K562 (cell line): ENCODE measurements around the gene KRT77. TPM values are rescaled to one million over a fixed set of nuclear protein-coding genes. Genes with fewer than 3 reads are reported as not detected.

ENCODE experiments used
- BCLAF1 ChIP-seq, 2 experiments: fragments of 450-650 bp in 1 of 2; IDR thresholded peaks; 2 replicates each; pipeline ENCODE4 v1.6.1; 2011 to 2017; ENCODE audit warnings: low read depth in 2 of 2, antibody characterized with exemption in 1 of 2, borderline replicate concordance in 1 of 2, low read length in 1 of 2, mild to moderate bottlenecking in 1 of 2, mixed read lengths in 1 of 2; ENCODE audit not compliant: control insufficient read depth in 1 of 2
- BCOR ChIP-seq: fragments of 450-650 bp; IDR thresholded peaks from 2 replicates; pipeline ENCODE4 v1.6.1; 2016
- BRD9 ChIP-seq: fragments of 450-650 bp; IDR thresholded peaks from 2 replicates; pipeline ENCODE4 v1.6.1; 2018; ENCODE audit warnings: low read depth; ENCODE audit not compliant: partially characterized antibody
- GABPA ChIP-seq: fragments of 200-800 bp; sonication (Bioruptor generic); conservative IDR thresholded peaks from 2 replicates; pipeline ENCODE4 v1.6.1; 2016; ENCODE audit warnings: low read depth, missing genetic modification characterization, missing compliant biosample characterization
- IFI16 ChIP-seq: fragments of 250-450 bp; sonication (Bioruptor Pico); IDR thresholded peaks from 2 replicates; pipeline ENCODE4 v2.1.2; 2022; ENCODE audit warnings: mild to moderate bottlenecking, inconsistent platforms
- JUN ChIP-seq, 2 experiments: sonication (generic) in 1 of 2; formaldehyde crosslinking in 1 of 2; IDR thresholded peaks; 2 replicates each; pipeline versions ENCODE4 v1.6.1 to v1.8.0; 2012 to 2022; ENCODE audit warnings: borderline replicate concordance in 2 of 2, mild to moderate bottlenecking in 2 of 2, improper control_type of control experiment in 1 of 2, low read depth in 1 of 2, low read length in 1 of 2, missing genetic modification reagents in 1 of 2
- KDM1A ChIP-seq, 2 experiments: fragments of 450-650 bp; IDR thresholded peaks; 2 replicates each; pipeline ENCODE4 v1.6.1; 2016; ENCODE audit warnings: mild to moderate bottlenecking in 2 of 2
- MXD1 ChIP-seq: fragments of 250-450 bp; sonication (Bioruptor Pico); IDR thresholded peaks from 2 replicates; pipeline ENCODE4 v1.8.0; 2021; ENCODE audit warnings: borderline replicate concordance, mild to moderate bottlenecking, moderate library complexity; ENCODE audit not compliant: poor library complexity, severe bottlenecking
- NFRKB ChIP-seq: fragments of 450-650 bp; IDR thresholded peaks from 2 replicates; pipeline ENCODE4 v1.6.1; 2016; ENCODE audit warnings: low read depth
- RBM34 ChIP-seq: fragments of 200-400 bp; formaldehyde crosslinking; IDR thresholded peaks from 2 replicates; pipeline ENCODE4 v1.6.1; 2018; ENCODE audit warnings: low read length, borderline replicate concordance; ENCODE audit not compliant: insufficient read depth
- RNF2 ChIP-seq: sonication (generic); IDR thresholded peaks from 2 replicates; pipeline ENCODE4 v1.6.1; 2016
- TARDBP ChIP-seq: fragments of 450-650 bp; IDR thresholded peaks from 2 replicates; pipeline ENCODE4 v1.6.1; 2016
- VEZF1 ChIP-seq: fragments of 200-800 bp; sonication (Bioruptor generic); IDR thresholded peaks from 2 replicates; pipeline ENCODE4 v1.6.1; 2017; ENCODE audit warnings: missing genetic modification characterization, missing compliant biosample characterization
- ZNF121 ChIP-seq: sonication (generic); formaldehyde crosslinking; conservative IDR thresholded peaks from 2 replicates; pipeline ENCODE4 v1.8.0; 2022; ENCODE audit warnings: missing genetic modification reagents
- ZNF384 ChIP-seq: IDR thresholded peaks from 2 replicates; pipeline ENCODE4 v1.6.1; 2012; ENCODE audit warnings: low read depth, low read length, improper control_type of control experiment
- ZNF445 ChIP-seq: fragments of 250-450 bp; sonication (Bioruptor Pico); IDR thresholded peaks from 2 replicates; pipeline ENCODE4 v1.4.0; 2020; ENCODE audit warnings: low read depth, mild to moderate bottlenecking, moderate library complexity
- ZNF449 ChIP-seq: fragments of 250-450 bp; sonication (Bioruptor Pico); IDR thresholded peaks from 2 replicates; pipeline ENCODE4 v1.8.0; 2022; ENCODE audit warnings: moderate library complexity, mild to moderate bottlenecking, inconsistent platforms
- ZNF668 ChIP-seq: fragments of 250-450 bp; sonication (Bioruptor Pico); IDR thresholded peaks from 2 replicates; pipeline ENCODE4 v1.8.0; 2022; ENCODE audit warnings: mild to moderate bottlenecking, inconsistent platforms
- ZNF740 ChIP-seq, 3 experiments: fragments of 200-800 bp in 1 of 3; sonication (Bioruptor generic) in 1 of 3; sonication (generic) in 1 of 3; formaldehyde crosslinking in 1 of 3; IDR thresholded peaks; 2 replicates each; pipeline versions ENCODE4 v1.6.1 to v1.8.0; 2016 to 2022; ENCODE audit warnings: mild to moderate bottlenecking in 2 of 3, missing compliant biosample characterization in 2 of 3, missing genetic modification characterization in 2 of 3, missing genetic modification reagents in 1 of 3
- polyA plus RNA-seq, 8 experiments: library from polyadenylated mRNA; depleted of rRNA in 4 of 8; stranded (reverse) in 5 of 8; unstranded in 3 of 8; fragments of >200 nt; fragmentation: Nextera tagmentation in 2 of 8; fragmentation: Illumina TruSeq in 1 of 8; extraction: Ambion mirVana in 2 of 8; extraction: Trizol in 1 of 8; gene quantifications; 2 replicates each; pipeline versions ENCODE4 v1.2.1 to v1.2.3, GENCODE V29; 2011 to 2014; ENCODE audit warnings: inconsistent platforms in 1 of 8, missing spikeins in 1 of 8
- total RNA-seq, 7 experiments: library from RNA; depleted of rRNA in 6 of 7; stranded (reverse); fragments of >200 nt in 6 of 7; fragmentation: Illumina TruSeq in 2 of 7; extraction: Trizol in 2 of 7; gene quantifications; 2 replicates each; pipeline versions ENCODE4 v1.2.1 to v1.2.3, GENCODE V29; 2011 to 2021; ENCODE audit warnings: low replicate concordance in 1 of 7

The KRT77 gene
- total and polyA plus RNA-seq, 9 of the 15 experiments (the other 6 are each of a cell fraction or from before 2014, with no cell fraction given) = not detected

GRCh38 chr12:52662093-52662917 lies 41.0 kb downstream of the KRT77 start (continued):
- TF ChIP-seq MXD1 (CRISPR knock-in tag) = no peak
- peak; percentile 68; the same call in 1 of the 2 replicates for TF ChIP-seq ZNF449 (CRISPR knock-in tag)
- TF ChIP-seq NFRKB = no peak
- TF ChIP-seq KDM1A (IDR thresholded peaks at IDR 0.05) = peak; percentile 99
- TF ChIP-seq ZNF384 = no peak
- TF ChIP-seq ZNF740 (CRISPR knock-in tag; IDR thresholded peaks at IDR 0.05) = no peak
- TF ChIP-seq ZNF740 (tag; IDR thresholded peaks at IDR 0.05) = no peak
- no peak for TF ChIP-seq ZNF445 (CRISPR knock-in tag)
- TF ChIP-seq JUN (IDR thresholded peaks at IDR 0.05; ENCODE audit: borderline replicate concordance, low read depth, low read length) = peak; percentile 50; the same call in 1 of the 2 replicates
- no peak for TF ChIP-seq JUN (CRISPR knock-in tag; IDR thresholded peaks at IDR 0.05; ENCODE audit: borderline replicate concordance)
- no peak for TF ChIP-seq BCLAF1 (IDR thresholded peaks at IDR 0.05; ENCODE audit: borderline replicate concordance in 1 of 2, control insufficient read depth in 1 of 2, low read depth in 2 of 2, low read length in 1 of 2)
- peak; percentile 76; the same call in 1 of the 2 replicates for TF ChIP-seq BCOR
- TF ChIP-seq RBM34 = no peak
- no peak; the same call in 1 of the 2 replicates for TF ChIP-seq TARDBP
- TF ChIP-seq RNF2 = peak; percentile 100
- peak; percentile 77 for TF ChIP-seq GABPA (tag)
- no peak for TF ChIP-seq IFI16 (CRISPR knock-in tag)
- no peak for TF ChIP-seq ZNF121 (CRISPR knock-in tag)
- TF ChIP-seq BRD9 = peak; percentile 34
- peak; percentile 94 for TF ChIP-seq VEZF1 (CRISPR knock-in tag)
- TF ChIP-seq ZNF668 (CRISPR knock-in tag) = no peak
